Immature natural killer cell (primary cell): ENCODE data around the gene PRICKLE2. TPM values are rescaled to one million over a fixed set of nuclear protein-coding genes. Genes with fewer than 3 reads are reported as not detected.

Experiments
- polyA plus RNA-seq, 3 donors: library from polyadenylated mRNA; unstranded; fragments of 300-500 nt; fragmentation: Illumina TruSeq; gene quantifications; one replicate each; pipeline ENCODE4 v1.2.3, GENCODE V29; 2021

PRICKLE2 gene
- polyA plus RNA-seq, 3 donors from 2014 or later: 0.19 to 0.64 (median 0.43) TPM

Other genes with a start within 250 kb of the PRICKLE2 start
- 100 to 1,000 TPM in 2 of 3 donors, 10 to 100 TPM in 1; 92.3 to 161 (median 124) TPM for gene PSMD6, start 202.0 kb downstream of the PRICKLE2 start, polyA plus RNA-seq